ENCODE results near the gene DGKZ.

The DGKZ gene

GRCh38 chr11:46345131-46345597 is 2.1 kb upstream of the DGKZ start:
- DNase-seq (ENCODE audit: low read depth, low spot score) = no peak

- DNase-seq (ENCODE audit: low read depth, low spot score) = no peak
Observed at GRCh38 chr11:46345881-46346484, 1.3 kb upstream of the DGKZ start.

GRCh38 chr11:46347637-46348311 is 511 bp downstream of the DGKZ start:
- DNase-seq (ENCODE audit: low read depth, low spot score) = no peak

GRCh38 chr11:46348566-46349401 is 1.5 kb downstream of the DGKZ start:
- DNase-seq (ENCODE audit: low read depth, low spot score) = no peak

- DNase-seq (ENCODE audit: low read depth, low spot score) = no peak
Observed at GRCh38 chr11:46350695-46351094, 3.4 kb downstream of the DGKZ start.

- DNase-seq (ENCODE audit: low read depth, low spot score) = no peak
Observed at GRCh38 chr11:46351148-46351547, 3.9 kb downstream of the DGKZ start.

- DNase-seq (ENCODE audit: low read depth, low spot score) = no peak
Observed at GRCh38 chr11:46351606-46352005, 4.3 kb downstream of the DGKZ start.

GRCh38 chr11:46352063-46352841 is 5.0 kb downstream of the DGKZ start:
- peak; percentile 54 for DNase-seq (ENCODE audit: low read depth, low spot score)

- no peak for DNase-seq (ENCODE audit: low read depth, low spot score)
Observed at GRCh38 chr11:46353698-46354097, 6.4 kb downstream of the DGKZ start.

GRCh38 chr11:46356924-46357482 is 9.7 kb downstream of the DGKZ start:
- DNase-seq (ENCODE audit: low read depth, low spot score) = no peak

- no peak for DNase-seq (ENCODE audit: low read depth, low spot score)
Observed at GRCh38 chr11:46357483-46357936, 10.2 kb downstream of the DGKZ start.

GRCh38 chr11:46359953-46360352 is 12.7 kb downstream of the DGKZ start:
- DNase-seq (ENCODE audit: low read depth, low spot score) = no peak

- DNase-seq (ENCODE audit: low read depth, low spot score) = no peak
Observed at GRCh38 chr11:46360878-46361277, 13.6 kb downstream of the DGKZ start.

GRCh38 chr11:46361283-46362155 is 14.3 kb downstream of the DGKZ start:
- peak; percentile 40 for DNase-seq (ENCODE audit: low read depth, low spot score)

GRCh38 chr11:46362156-46363030 is 15.1 kb downstream of the DGKZ start:
- DNase-seq (ENCODE audit: low read depth, low spot score) = no peak

GRCh38 chr11:46363031-46363407 is 15.8 kb downstream of the DGKZ start:
- no peak for DNase-seq (ENCODE audit: low read depth, low spot score)

- DNase-seq (ENCODE audit: low read depth, low spot score) = no peak
Observed at GRCh38 chr11:46363455-46364005, 16.3 kb downstream of the DGKZ start.

GRCh38 chr11:46364056-46364455 is 16.8 kb downstream of the DGKZ start:
- DNase-seq (ENCODE audit: low read depth, low spot score) = no peak

- DNase-seq (ENCODE audit: low read depth, low spot score) = no peak
Observed at GRCh38 chr11:46364791-46365190, 17.5 kb downstream of the DGKZ start.

Data from activated CD4-positive, CD25-positive, alpha-beta regulatory T cell treated with anti-CD3 and anti-CD28 coated beads, Interleukin-2, amount 50 U/mL, for 16 hours (primary cell).